Omental fat pad (tissue), 4 donors: Measurements from ENCODE around the gene SLC16A3. TPM values are rescaled to one million over a fixed set of nuclear protein-coding genes. Genes with fewer than 3 reads are reported as not detected.

Source experiments
- ATAC-seq: fragments of 150-250 bp; one replicate; pipeline ENCODE4 v1.9.1; 2016; ENCODE audit warnings: mild to moderate bottlenecking, moderate library complexity; ENCODE audit not compliant: low FRiP score
- DNase-seq: peaks from one replicate; pipeline ENCODE4 v3.0.0-alpha.2; 2019; ENCODE audit warnings: low spot score
- total RNA-seq, 4 donors: library from RNA; depleted of rRNA; stranded (reverse); fragments of >200 nt; gene quantifications; one replicate each; pipeline ENCODE4 v1.1.0, GENCODE V29; 2016
- TF ChIP-seq, protein P1 (sequence below), 3 donors: fragments of 450-650 bp; IDR thresholded peaks; one replicate each; pipeline ENCODE4 v1.5.1; 2016 to 2017; ENCODE audit warnings: antibody characterized with exemption in 3 of 3, mild to moderate bottlenecking in 3 of 3, moderate library complexity in 2 of 3

The SLC16A3 gene
- total RNA-seq, 4 donors from 2014 or later: 25.1 to 68.0 (median 27.5) TPM

DNA sequence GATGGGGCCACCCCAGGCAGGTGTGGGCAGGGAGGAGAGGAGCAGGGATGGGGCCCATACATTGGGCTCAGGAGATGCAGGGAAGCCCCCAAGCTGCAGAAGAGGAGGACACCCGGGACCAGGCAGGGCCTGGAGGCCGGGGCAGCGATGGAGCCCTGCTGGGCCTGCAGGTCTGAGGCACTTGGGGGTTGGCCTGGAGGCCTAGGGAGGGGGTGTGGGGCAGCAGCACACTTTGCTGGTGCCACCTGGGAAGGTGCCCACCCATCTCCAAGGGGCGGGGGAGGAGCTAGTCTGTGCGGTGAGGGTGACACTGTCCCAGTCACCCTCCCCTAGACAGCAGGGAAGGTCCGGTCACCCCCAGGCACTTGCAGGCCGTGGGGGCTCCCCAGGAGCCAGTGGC, 9.8 kb upstream of the SLC16A3 start:
- no peak for ATAC-seq
- TF ChIP-seq, protein P1, sequence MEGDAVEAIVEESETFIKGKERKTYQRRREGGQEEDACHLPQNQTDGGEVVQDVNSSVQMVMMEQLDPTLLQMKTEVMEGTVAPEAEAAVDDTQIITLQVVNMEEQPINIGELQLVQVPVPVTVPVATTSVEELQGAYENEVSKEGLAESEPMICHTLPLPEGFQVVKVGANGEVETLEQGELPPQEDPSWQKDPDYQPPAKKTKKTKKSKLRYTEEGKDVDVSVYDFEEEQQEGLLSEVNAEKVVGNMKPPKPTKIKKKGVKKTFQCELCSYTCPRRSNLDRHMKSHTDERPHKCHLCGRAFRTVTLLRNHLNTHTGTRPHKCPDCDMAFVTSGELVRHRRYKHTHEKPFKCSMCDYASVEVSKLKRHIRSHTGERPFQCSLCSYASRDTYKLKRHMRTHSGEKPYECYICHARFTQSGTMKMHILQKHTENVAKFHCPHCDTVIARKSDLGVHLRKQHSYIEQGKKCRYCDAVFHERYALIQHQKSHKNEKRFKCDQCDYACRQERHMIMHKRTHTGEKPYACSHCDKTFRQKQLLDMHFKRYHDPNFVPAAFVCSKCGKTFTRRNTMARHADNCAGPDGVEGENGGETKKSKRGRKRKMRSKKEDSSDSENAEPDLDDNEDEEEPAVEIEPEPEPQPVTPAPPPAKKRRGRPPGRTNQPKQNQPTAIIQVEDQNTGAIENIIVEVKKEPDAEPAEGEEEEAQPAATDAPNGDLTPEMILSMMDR (IDR thresholded peaks at IDR 0.05): no peak
- no peak for DNase-seq

DNA sequence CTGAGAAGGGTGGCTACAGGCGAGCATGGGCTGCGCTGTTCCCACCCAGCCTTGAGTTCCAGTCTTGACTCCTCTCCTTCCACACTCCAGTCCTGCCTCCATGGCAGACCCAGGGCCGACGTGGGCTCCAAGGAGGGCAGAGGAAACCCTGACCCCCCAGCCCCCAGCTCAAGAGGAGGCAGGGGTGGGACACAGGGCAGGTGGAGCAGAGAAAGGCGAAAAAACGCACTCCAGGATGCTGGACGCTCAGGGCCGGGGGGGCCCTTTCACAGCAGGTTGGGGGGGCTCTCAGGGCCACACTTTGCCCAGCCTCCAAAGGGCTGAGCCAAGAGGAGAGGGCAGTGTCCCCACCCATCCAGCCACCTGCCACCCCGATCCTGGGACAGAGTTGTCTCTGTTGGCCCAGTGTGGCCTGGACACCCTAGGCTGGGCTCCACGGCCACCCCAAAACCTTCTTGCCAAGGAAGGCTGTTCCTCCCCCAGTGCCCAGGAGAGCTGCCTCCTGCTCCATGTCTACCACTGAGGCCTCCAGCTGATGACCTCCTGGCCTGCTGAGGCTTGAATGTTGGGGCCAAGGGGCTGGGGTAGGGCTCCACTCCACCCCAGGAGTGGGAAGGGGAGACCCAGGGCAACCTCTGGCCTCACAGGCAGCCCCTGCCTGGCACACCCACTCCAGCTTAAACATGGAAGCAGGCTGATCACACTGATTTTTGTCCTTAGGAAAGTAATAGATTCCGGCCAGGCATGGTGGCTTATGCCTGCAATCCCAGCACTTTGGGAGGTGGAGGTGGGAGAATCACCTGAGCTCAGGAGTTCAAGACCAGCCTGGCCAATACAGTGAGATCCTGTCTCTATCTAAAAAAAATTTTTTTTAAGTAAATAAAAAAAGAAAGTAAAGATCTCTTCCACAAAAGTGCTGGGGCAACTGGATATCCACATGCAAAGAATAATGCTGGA, 8.8 kb upstream of the SLC16A3 start:
- ATAC-seq: no peak
- TF ChIP-seq, protein P1 (IDR thresholded peaks at IDR 0.05): no peak
- DNase-seq: no peak

DNA sequence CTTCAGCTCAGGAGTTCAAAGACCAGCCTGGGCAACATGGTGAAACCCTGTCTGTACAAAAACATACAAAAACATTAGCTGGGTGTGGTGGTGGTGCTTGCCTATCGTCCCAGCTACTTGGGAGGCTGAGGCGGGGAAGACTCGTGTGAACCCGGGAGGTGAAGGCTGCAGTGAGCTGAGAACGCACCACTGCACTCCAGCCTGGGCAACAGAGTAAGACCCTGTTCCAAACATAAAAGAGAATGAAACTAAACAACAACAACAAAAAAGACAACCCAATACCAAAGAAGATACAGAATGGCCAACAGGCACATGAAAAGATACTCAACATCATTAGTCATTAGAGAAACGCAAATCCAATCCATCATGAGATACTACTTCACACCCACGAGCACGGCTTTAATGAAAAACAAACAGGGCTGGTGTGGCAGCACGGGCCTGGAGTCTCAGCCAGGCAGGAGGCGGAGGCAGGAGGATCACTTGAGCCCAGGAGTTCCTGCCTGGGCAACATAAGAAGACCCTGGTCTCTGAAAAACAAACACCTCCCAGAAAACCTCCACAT, 7.4 kb upstream of the SLC16A3 start:
- TF ChIP-seq, protein P1 (IDR thresholded peaks at IDR 0.05): no peak
- DNase-seq (no peak), ATAC-seq (no peak)

DNA sequence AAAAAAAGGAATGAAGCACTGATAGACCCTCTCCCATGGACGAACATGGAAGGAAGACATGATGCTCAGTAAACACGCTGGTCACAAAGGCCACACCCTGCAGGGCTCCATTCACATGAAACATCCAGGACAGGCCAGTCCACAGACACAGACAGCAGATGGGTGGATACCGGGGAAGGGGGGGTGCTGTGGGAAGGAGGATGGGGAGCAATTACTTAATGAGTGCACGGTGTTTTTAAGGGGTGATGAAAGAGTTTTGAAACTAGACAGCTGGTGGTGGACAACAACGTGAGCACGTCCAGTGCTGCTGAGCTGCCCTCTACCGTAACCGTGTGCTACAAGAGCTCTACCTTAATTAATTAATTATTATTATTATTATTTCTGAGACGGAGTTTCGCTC, 6.0 kb upstream of the SLC16A3 start:
- ATAC-seq: no peak
- DNase-seq: no peak

DNA sequence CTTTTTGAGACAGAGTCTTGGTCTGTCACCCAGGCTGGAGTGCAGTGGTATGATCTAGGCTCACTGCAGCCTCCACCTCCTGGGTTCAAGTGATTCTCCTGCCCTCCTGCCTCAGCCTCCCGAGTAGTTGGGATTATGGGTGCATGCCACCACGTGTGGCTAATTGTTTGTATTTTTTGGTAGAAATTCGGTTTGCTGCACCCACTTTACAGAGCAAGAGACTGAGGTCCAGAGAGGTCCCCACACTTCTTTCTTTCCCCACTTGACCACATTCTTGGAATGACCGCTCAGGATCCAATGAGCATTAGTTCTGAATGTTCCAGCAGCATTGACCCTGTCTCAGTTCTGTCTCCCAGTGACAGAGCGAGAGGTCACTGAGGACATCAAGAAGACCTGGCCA, 5.3 kb upstream of the SLC16A3 start:
- DNase-seq: no peak
- TF ChIP-seq, protein P1 (IDR thresholded peaks at IDR 0.05): no peak
- ATAC-seq: no peak

More for the DNA sequence above, 6.0 kb upstream of the SLC16A3 start:
- TF ChIP-seq, protein P1 (IDR thresholded peaks at IDR 0.05): no peak

DNA sequence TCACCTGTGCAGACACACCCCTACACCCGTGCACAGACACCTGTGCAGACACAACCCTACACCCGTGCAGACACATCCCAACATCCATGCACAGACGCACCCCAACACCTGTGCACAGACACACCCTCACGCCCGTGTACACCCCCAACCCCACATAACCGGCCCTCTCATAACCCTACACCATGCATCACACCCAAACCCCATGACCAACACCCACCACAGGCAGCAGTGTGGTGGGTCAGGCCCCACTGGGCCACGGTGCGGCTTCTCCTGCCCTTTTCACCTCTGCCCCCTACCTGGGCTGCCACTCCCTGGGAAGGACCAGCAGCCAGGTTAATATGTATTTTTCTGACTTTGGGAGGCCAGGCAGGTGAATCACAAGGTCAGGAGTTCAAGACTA, 4.2 kb upstream of the SLC16A3 start:
- DNase-seq (no peak), ATAC-seq (no peak)
- TF ChIP-seq, protein P1 (IDR thresholded peaks at IDR 0.05): no peak
